Natural killer cell treated with Interleukin-12 subunit alpha and Interleukin-12 subunit beta and Interleukin-15 and Interleukin-18, amount 100 ng/mL, for 72 hours (primary cell): ENCODE data around the gene ZPR1. TPM values are rescaled to one million over a fixed set of nuclear protein-coding genes. Genes with fewer than 3 reads are reported as not detected.
A peak's percentile ranks its signal among the peaks of the same experiment; 100 is the strongest.

Experiments
- ATAC-seq, 2 donors: fragments of 150-1000 bp; cut with Tn5 transposase in 1 of 2; sonication (Bioruptor Pico), chemical (Tn5 transposase) in 1 of 2; 2 replicates each; pipeline ENCODE4 v1.10.0; 2021
- DNase-seq: peaks from one replicate; pipeline ENCODE4 v3.0.0; 2022; ENCODE audit warnings: low spot score
- H3K27ac Mint-ChIP-seq, 2 donors: 1 replicate in 1 of 2; 2 replicates in 1 of 2; pipeline ENCODE4 v1.8.0; 2022; ENCODE audit warnings: mixed read lengths in 2 of 2, mild to moderate bottlenecking in 1 of 2, moderate library complexity in 1 of 2
- H3K27me3 Mint-ChIP-seq, 2 donors: 1 replicate in 1 of 2; 2 replicates in 1 of 2; pipeline ENCODE4 v1.8.0; 2022; ENCODE audit warnings: mixed read lengths in 2 of 2
- H3K36me3 Mint-ChIP-seq: one replicate; pipeline ENCODE4 v1.8.0; 2022; ENCODE audit warnings: mixed read lengths
- H3K4me1 Mint-ChIP-seq, 2 donors: 1 replicate in 1 of 2; 2 replicates in 1 of 2; pipeline ENCODE4 v1.8.0; 2022; ENCODE audit warnings: low read depth in 2 of 2, mixed read lengths in 2 of 2, mild to moderate bottlenecking in 1 of 2
- H3K4me3 Mint-ChIP-seq: one replicate; pipeline ENCODE4 v1.8.0; 2022; ENCODE audit warnings: mixed read lengths
- H3K9me3 Mint-ChIP-seq: 2 replicates; pipeline ENCODE4 v1.8.0; 2022; ENCODE audit warnings: mixed read lengths
- total RNA-seq, 2 donors: library from RNA; stranded (reverse); gene quantifications; one replicate each; pipeline ENCODE4 v1.2.3, GENCODE V29; 2022

ZPR1 gene
- total RNA-seq, 2 donors from 2014 or later: 89.7 to 143 TPM

- Mint-ChIP-seq H3K4me1 (peaks cover 8 to 13% of the 10 kb centered on the region in 2 donors), H3K9me3 (no peaks in the 10 kb centered on the region), H3K27me3 (no peaks in the 10 kb centered on the region), H3K4me3 (no peak overlapping the region), H3K36me3 (no peaks in the 10 kb centered on the region), H3K27ac (no peak overlapping the region)
- ATAC-seq: no peak
- no peak for DNase-seq
These were observed 53.8 kb downstream of the ZPR1 start for GRCh38 chr11:116733969-116734508.

DNA sequence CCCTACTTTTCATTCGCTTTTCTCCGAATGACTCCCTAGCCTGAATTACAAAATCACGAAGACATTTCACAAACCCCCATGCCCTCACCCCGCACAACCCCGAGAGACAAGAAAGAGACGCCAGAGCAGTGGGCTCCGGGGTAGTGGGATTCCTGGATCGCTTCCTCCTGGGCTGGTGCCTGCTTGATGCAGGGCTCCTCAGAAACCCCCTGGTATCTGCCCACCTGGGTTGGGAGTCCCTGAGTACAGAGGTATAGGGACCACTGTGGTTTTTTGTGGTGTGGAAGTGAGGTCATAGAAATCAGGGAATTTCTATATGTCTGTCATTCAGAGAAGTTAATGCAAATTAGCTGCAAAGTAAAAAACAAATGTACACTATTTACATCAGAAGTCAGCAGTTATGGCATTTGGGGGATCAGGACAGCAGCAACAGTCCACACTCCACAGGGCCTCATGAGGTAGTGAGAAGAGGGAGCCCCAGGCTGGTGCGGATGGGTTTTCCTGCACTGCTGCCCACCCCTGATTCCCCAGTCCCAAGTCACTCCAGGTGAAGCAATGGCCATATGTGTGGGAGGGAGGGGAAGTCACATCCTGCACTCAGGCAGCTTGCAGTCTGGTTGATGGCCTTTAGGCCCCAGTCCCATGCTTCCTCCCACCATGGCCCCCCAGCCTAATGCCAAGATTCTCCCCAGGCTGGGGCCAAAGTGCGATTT, 54.6 kb downstream of the ZPR1 start:
- Mint-ChIP-seq H3K4me3 (peak overlapping the region; percentile 30), H3K27me3 (peaks cover 0 to 2% of the 10 kb centered on the region in 2 donors), H3K27ac (no peak overlapping the region), H3K9me3 (no peaks in the 10 kb centered on the region), H3K4me1 (peaks cover 8 to 12% of the 10 kb centered on the region in 2 donors), H3K36me3 (no peaks in the 10 kb centered on the region)
- ATAC-seq: no peak
- DNase-seq: no peak

DNA sequence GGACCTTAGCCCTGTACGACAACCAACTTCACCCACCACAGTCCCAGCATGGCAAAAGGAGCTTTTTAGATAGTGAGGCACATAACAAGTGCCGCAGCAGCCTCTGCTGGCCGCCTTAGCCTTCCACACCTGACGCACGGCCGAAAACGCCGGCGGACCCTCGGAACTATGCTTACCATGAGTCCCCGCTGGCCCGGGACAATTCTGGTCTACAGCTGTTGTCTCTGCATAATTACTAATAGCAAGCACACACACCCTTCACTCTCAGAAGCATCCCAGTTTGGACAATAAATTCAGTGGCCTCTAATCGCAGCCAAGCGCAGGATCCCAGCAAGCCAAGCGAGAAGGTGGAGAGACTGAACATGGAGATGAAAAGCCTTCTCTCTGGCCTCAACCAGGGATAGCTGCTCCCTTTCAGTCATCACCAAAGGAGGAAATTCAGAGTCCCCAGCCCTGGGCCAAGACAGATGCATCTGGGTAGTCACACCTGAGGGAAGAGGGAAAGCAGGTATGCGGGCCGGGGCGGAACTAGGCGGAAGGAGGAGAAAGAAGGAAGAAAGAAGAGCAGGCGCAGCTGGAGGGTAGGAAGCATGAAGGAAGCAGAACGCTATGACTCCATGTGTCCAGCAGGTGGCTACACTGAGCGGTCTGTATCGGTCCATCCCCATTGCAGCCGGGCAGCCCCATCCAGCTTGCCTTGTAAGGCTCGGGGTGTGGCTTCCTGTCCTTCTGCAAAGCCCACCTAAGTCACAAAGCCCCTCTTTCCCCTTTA, 55.4 kb downstream of the ZPR1 start:
- peak; percentile 76 to 82 for ATAC-seq
- peaks cover 3 to 8% of the 10 kb centered on the region in 2 donors for H3K27me3 Mint-ChIP-seq
- no peak for DNase-seq
- no peak overlapping the region for H3K27ac Mint-ChIP-seq
- no peaks in the 10 kb centered on the region for H3K36me3 Mint-ChIP-seq
- peaks cover 8 to 12% of the 10 kb centered on the region in 2 donors for H3K4me1 Mint-ChIP-seq
- no peaks in the 10 kb centered on the region for H3K9me3 Mint-ChIP-seq
- H3K4me3 Mint-ChIP-seq: peak overlapping the region; percentile 30

GRCh38 chr11:116731821-116732220, 56.0 kb downstream of the ZPR1 start:
- Mint-ChIP-seq H3K27ac (no peak overlapping the region), H3K9me3 (no peaks in the 10 kb centered on the region), H3K4me3 (no peak overlapping the region), H3K27me3 (peaks cover 3 to 8% of the 10 kb centered on the region in 2 donors), H3K36me3 (no peaks in the 10 kb centered on the region), H3K4me1 (peaks cover 8 to 12% of the 10 kb centered on the region in 2 donors)
- no peak for ATAC-seq
- DNase-seq: no peak

- peaks cover 8 to 12% of the 10 kb centered on the region in 2 donors for H3K4me1 Mint-ChIP-seq
- H3K27me3 Mint-ChIP-seq: peaks cover 3 to 8% of the 10 kb centered on the region in 2 donors
- H3K9me3 Mint-ChIP-seq: no peaks in the 10 kb centered on the region
- no peak overlapping the region for H3K4me3 Mint-ChIP-seq
- no peak for DNase-seq
- no peaks in the 10 kb centered on the region for H3K36me3 Mint-ChIP-seq
- H3K27ac Mint-ChIP-seq: no peak overlapping the region
- ATAC-seq: no peak
These were observed 56.6 kb downstream of the ZPR1 start for GRCh38 chr11:116731097-116731761.

- no peak overlapping the region for H3K27ac Mint-ChIP-seq
- H3K9me3 Mint-ChIP-seq: no peaks in the 10 kb centered on the region
- H3K4me3 Mint-ChIP-seq: no peak overlapping the region
- H3K36me3 Mint-ChIP-seq: no peaks in the 10 kb centered on the region
- ATAC-seq (no peak), DNase-seq (no peak)
- H3K27me3 Mint-ChIP-seq: peaks cover 3 to 8% of the 10 kb centered on the region in 2 donors
- peaks cover 8 to 12% of the 10 kb centered on the region in 2 donors for H3K4me1 Mint-ChIP-seq
These were observed 57.2 kb downstream of the ZPR1 start for GRCh38 chr11:116730601-116731000.

- no peaks in the 10 kb centered on the region for H3K36me3 Mint-ChIP-seq
- H3K27me3 Mint-ChIP-seq: peaks cover 3 to 8% of the 10 kb centered on the region in 2 donors
- peaks cover 8 to 12% of the 10 kb centered on the region in 2 donors for H3K4me1 Mint-ChIP-seq
- no peak for DNase-seq
- H3K9me3 Mint-ChIP-seq: no peaks in the 10 kb centered on the region
- no peak for ATAC-seq
- H3K27ac Mint-ChIP-seq: no peak overlapping the region
- H3K4me3 Mint-ChIP-seq: no peak overlapping the region
These were observed 57.6 kb downstream of the ZPR1 start for GRCh38 chr11:116730241-116730561.

DNA sequence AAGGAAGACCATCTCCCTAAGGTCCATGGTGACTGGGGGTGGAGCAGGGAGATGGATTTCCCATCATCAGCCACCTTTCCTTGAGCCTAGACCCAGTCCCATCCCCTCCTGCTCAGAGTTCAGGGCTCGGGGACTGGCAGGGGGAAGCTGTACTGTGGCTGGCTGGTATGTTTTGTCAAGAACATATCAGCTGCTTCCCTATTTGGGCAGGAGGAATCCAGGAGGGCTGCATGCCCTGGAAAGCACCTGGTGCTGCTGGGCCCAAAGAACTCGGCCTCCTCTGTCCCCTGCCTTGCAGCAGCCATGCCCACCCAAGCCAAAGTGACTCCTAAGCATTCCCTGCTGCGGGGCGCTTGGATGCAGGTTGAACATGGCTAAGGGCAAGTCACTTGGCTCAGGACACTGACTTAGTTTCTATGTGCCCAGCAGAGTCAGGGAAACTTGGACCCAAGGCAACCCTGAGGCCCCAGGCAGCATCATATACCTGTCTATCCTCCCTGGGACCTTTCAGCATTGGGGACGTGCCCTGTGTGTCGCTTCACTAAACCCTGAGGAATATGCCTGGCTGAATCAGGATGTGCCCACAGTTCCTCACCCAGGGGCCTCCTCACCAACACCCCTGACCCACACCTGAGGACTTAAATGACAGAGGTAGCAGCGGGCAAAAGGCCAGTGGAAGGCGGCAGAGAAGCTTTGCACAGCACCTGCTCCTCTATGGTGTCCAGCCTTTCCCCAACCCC, 58.2 kb downstream of the ZPR1 start:
- Mint-ChIP-seq H3K27me3 (peaks cover 3 to 8% of the 10 kb centered on the region in 2 donors), H3K36me3 (no peaks in the 10 kb centered on the region), H3K27ac (no peak overlapping the region), H3K4me1 (peaks cover 8 to 12% of the 10 kb centered on the region in 2 donors), H3K4me3 (no peak overlapping the region), H3K9me3 (no peaks in the 10 kb centered on the region)
- DNase-seq: no peak
- no peak for ATAC-seq

- H3K4me3 Mint-ChIP-seq: no peak overlapping the region
- H3K4me1 Mint-ChIP-seq: peaks cover 6 to 8% of the 10 kb centered on the region in 2 donors
- H3K27me3 Mint-ChIP-seq: peaks cover 5 to 12% of the 10 kb centered on the region in 2 donors
- ATAC-seq (no peak), DNase-seq (no peak)
- no peaks in the 10 kb centered on the region for H3K9me3 Mint-ChIP-seq
- no peak overlapping the region for H3K27ac Mint-ChIP-seq
- H3K36me3 Mint-ChIP-seq: no peaks in the 10 kb centered on the region
These were observed 59.8 kb downstream of the ZPR1 start for GRCh38 chr11:116727990-116728389.

DNA sequence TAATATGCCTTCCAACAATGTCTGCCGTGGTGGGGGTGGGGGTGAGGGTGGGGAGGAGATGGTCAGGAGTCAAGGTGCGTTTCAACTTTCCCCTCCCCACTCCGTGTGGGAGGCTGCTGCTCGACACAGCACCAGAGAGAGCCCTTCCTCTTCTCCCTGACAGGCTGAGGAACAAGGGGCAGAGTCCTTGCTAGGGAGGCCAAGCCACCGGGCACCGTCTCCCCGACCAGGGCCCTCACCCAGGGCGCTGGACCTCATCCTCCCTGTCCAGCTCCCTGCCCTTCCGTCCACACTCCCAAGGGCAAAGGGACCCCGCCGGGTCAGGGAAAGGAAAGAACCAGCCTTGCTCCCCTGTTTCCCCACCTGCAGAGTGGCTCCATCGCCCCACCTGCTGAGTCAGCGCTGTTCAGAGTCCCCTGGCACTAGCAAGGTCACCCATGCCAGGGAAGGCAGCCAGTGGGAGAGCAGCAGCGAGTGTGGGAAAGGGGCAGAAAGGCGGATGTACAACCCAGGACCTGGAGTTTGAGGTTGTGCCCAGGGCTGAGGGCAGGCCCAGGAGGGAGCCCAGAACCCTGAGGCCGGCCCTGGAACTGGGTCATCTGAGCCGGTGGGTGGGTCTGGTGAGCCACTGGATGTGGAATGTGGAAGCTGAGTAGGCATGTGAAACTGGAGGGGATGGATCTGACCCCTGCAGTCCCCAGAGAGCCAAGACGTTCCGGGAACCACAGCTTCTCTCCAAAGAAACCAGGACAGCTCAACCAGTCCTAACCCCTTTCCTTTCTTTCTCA, 62.2 kb downstream of the ZPR1 start:
- ATAC-seq (no peak), DNase-seq (no peak)
- H3K4me1 Mint-ChIP-seq: no peaks in the 10 kb centered on the region
- no peak overlapping the region for H3K27ac Mint-ChIP-seq
- H3K36me3 Mint-ChIP-seq: no peaks in the 10 kb centered on the region
- peaks cover 7 to 15% of the 10 kb centered on the region in 2 donors for H3K27me3 Mint-ChIP-seq
- H3K4me3 Mint-ChIP-seq: no peak overlapping the region
- no peaks in the 10 kb centered on the region for H3K9me3 Mint-ChIP-seq

- Mint-ChIP-seq H3K36me3 (no peaks in the 10 kb centered on the region), H3K4me1 (no peaks in the 10 kb centered on the region), H3K9me3 (no peaks in the 10 kb centered on the region), H3K27me3 (peaks cover 7 to 15% of the 10 kb centered on the region in 2 donors), H3K27ac (no peak overlapping the region), H3K4me3 (no peak overlapping the region)
- no peak for DNase-seq
- peak in 1 of 2 donors; percentile 26 for ATAC-seq
These were observed 63.0 kb downstream of the ZPR1 start for GRCh38 chr11:116724813-116725212.
